ENCODE results near the gene C2CD4D. TPM values are rescaled to one million over a fixed set of nuclear protein-coding genes. Genes with fewer than 3 reads are reported as not detected.

C2CD4D gene
- total RNA-seq, 1 donor, result 0.21 TPM

GRCh38 chr1:151803164-151803563 is 36.5 kb downstream of the C2CD4D start:
- H3K4me1 ChIP-seq (ENCODE audit: insufficient read depth, low read length), result no peaks in the 10 kb centered on the region
- no peak overlapping the region for H3K4me3 ChIP-seq (ENCODE audit: low read length)
- peaks cover 2% of the 10 kb centered on the region for H3K27me3 ChIP-seq (ENCODE audit: insufficient read depth, low read length)
- no peaks in the 10 kb centered on the region for H3K9me3 ChIP-seq (ENCODE audit: low read depth, low read length)

GRCh38 chr1:151802372-151802771 is 37.2 kb downstream of the C2CD4D start:
- H3K4me1 ChIP-seq (ENCODE audit: insufficient read depth, low read length), result no peaks in the 10 kb centered on the region
- H3K4me3 ChIP-seq (ENCODE audit: low read length), result no peak overlapping the region
- no peaks in the 10 kb centered on the region for H3K9me3 ChIP-seq (ENCODE audit: low read depth, low read length)
- H3K27me3 ChIP-seq (ENCODE audit: insufficient read depth, low read length), result peaks cover 2% of the 10 kb centered on the region

GRCh38 chr1:151801846-151802245 is 37.8 kb downstream of the C2CD4D start:
- no peak overlapping the region for H3K4me3 ChIP-seq (ENCODE audit: low read length)
- peaks cover 2% of the 10 kb centered on the region for H3K27me3 ChIP-seq (ENCODE audit: insufficient read depth, low read length)
- no peaks in the 10 kb centered on the region for H3K4me1 ChIP-seq (ENCODE audit: insufficient read depth, low read length)
- no peaks in the 10 kb centered on the region for H3K9me3 ChIP-seq (ENCODE audit: low read depth, low read length)

- no peaks in the 10 kb centered on the region for H3K9me3 ChIP-seq (ENCODE audit: low read depth, low read length)
- H3K4me3 ChIP-seq (ENCODE audit: low read length), result no peak overlapping the region
- H3K27me3 ChIP-seq (ENCODE audit: insufficient read depth, low read length), result peaks cover 2% of the 10 kb centered on the region
- H3K4me1 ChIP-seq (ENCODE audit: insufficient read depth, low read length), result no peaks in the 10 kb centered on the region
Observed at GRCh38 chr1:151801310-151801820, 38.3 kb downstream of the C2CD4D start.

- Histone ChIP-seq H3K4me3 (ENCODE audit: low read length) (no peak overlapping the region), H3K9me3 (ENCODE audit: low read depth, low read length) (no peaks in the 10 kb centered on the region), H3K4me1 (ENCODE audit: insufficient read depth, low read length) (no peaks in the 10 kb centered on the region), H3K27me3 (ENCODE audit: insufficient read depth, low read length) (peaks cover 2% of the 10 kb centered on the region)
Observed at GRCh38 chr1:151800830-151801229, 38.8 kb downstream of the C2CD4D start.

GRCh38 chr1:151799179-151800022 is 40.2 kb downstream of the C2CD4D start:
- no peaks in the 10 kb centered on the region for H3K9me3 ChIP-seq (ENCODE audit: low read depth, low read length)
- peaks cover 2% of the 10 kb centered on the region for H3K27me3 ChIP-seq (ENCODE audit: insufficient read depth, low read length)
- no peak overlapping the region for H3K4me3 ChIP-seq (ENCODE audit: low read length)
- no peaks in the 10 kb centered on the region for H3K4me1 ChIP-seq (ENCODE audit: insufficient read depth, low read length)

- no peak overlapping the region for H3K4me3 ChIP-seq (ENCODE audit: low read length)
- H3K4me1 ChIP-seq (ENCODE audit: insufficient read depth, low read length), result no peaks in the 10 kb centered on the region
- H3K27me3 ChIP-seq (ENCODE audit: insufficient read depth, low read length), result peaks cover 2% of the 10 kb centered on the region
- H3K9me3 ChIP-seq (ENCODE audit: low read depth, low read length), result no peaks in the 10 kb centered on the region
Observed at GRCh38 chr1:151798571-151798970, 41.0 kb downstream of the C2CD4D start.

- Histone ChIP-seq H3K4me3 (ENCODE audit: low read length) (peak overlapping the region; percentile 84), H3K27me3 (ENCODE audit: insufficient read depth, low read length) (no peaks in the 10 kb centered on the region), H3K4me1 (ENCODE audit: insufficient read depth, low read length) (peaks cover 10% of the 10 kb centered on the region), H3K9me3 (ENCODE audit: low read depth, low read length) (no peaks in the 10 kb centered on the region)
Observed at GRCh38 chr1:151790940-151791651, 48.5 kb downstream of the C2CD4D start.

GRCh38 chr1:151790071-151790939 is 49.3 kb downstream of the C2CD4D start, which contains the start of gene TDRKH:
TDRKH (minus strand) TSS chr1:151790500; CDS start chr1:151783022, 7,478 bp downstream.
- Histone ChIP-seq H3K27me3 (ENCODE audit: insufficient read depth, low read length) (no peaks in the 10 kb centered on the region), H3K4me3 (ENCODE audit: low read length) (peak within 1 kb of the TSS; percentile 84), H3K4me1 (ENCODE audit: insufficient read depth, low read length) (peaks cover 10% of the 10 kb centered on the region), H3K9me3 (ENCODE audit: low read depth, low read length) (no peaks in the 10 kb centered on the region)

Other genes starting within 250 kb of the C2CD4D start
- 26.7 TPM for gene SNX27, start 227.8 kb downstream of the C2CD4D start, total RNA-seq
- gene CELF3, start 123.0 kb downstream of the C2CD4D start, total RNA-seq, result not detected
- gene RIIAD1, start 118.3 kb downstream of the C2CD4D start, total RNA-seq, result not detected
- gene MRPL9, start 76.3 kb downstream of the C2CD4D start, total RNA-seq, result 78.4 TPM
- gene TDRKH, start 49.3 kb downstream of the C2CD4D start, total RNA-seq, result 1.2 TPM
- gene LINGO4, start 34.4 kb downstream of the C2CD4D start, total RNA-seq, result under 0.01 TPM
- 1.7 TPM for gene RORC, start 8.0 kb downstream of the C2CD4D start, total RNA-seq
- gene THEM5, start 13.9 kb upstream of the C2CD4D start, total RNA-seq, result not detected
- gene THEM4, start 69.7 kb upstream of the C2CD4D start, total RNA-seq, result 16.0 TPM
- 113 TPM for gene S100A10, start 154.0 kb upstream of the C2CD4D start, total RNA-seq
- gene S100A11, start 197.2 kb upstream of the C2CD4D start, total RNA-seq, result 63.4 TPM
- not detected for gene TCHHL1, start 249.2 kb upstream of the C2CD4D start, total RNA-seq